IPS-15b (cell line): ENCODE results near the gene IL17B.
A peak's percentile ranks its signal among the peaks of the same experiment; 100 is the strongest.

ENCODE experiments used
- H3K27me3 ChIP-seq: one replicate; pipeline ENCODE4 v1.6.1; 2013; ENCODE audit warnings: low read length; ENCODE audit not compliant: control insufficient read depth, insufficient read depth
- H3K36me3 ChIP-seq: one replicate; pipeline ENCODE4 v1.6.1; 2013; ENCODE audit warnings: low read length; ENCODE audit not compliant: control insufficient read depth, insufficient read depth
- H3K4me1 ChIP-seq: one replicate; pipeline ENCODE4 v1.6.1; 2013; ENCODE audit warnings: mild to moderate bottlenecking, low read length; ENCODE audit not compliant: control insufficient read depth, insufficient read depth
- H3K4me3 ChIP-seq: one replicate; pipeline ENCODE4 v1.5.1; 2013; ENCODE audit warnings: low read depth, low read length
- H3K9ac ChIP-seq: one replicate; pipeline ENCODE4 v1.6.1; 2013; ENCODE audit warnings: low read depth, mild to moderate bottlenecking, low read length
- H3K9me3 ChIP-seq: one replicate; pipeline ENCODE4 v1.6.1; 2013; ENCODE audit warnings: mild to moderate bottlenecking, low read length; ENCODE audit not compliant: control insufficient read depth, insufficient read depth

Gene IL17B, protein sequence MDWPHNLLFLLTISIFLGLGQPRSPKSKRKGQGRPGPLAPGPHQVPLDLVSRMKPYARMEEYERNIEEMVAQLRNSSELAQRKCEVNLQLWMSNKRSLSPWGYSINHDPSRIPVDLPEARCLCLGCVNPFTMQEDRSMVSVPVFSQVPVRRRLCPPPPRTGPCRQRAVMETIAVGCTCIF

DNA sequence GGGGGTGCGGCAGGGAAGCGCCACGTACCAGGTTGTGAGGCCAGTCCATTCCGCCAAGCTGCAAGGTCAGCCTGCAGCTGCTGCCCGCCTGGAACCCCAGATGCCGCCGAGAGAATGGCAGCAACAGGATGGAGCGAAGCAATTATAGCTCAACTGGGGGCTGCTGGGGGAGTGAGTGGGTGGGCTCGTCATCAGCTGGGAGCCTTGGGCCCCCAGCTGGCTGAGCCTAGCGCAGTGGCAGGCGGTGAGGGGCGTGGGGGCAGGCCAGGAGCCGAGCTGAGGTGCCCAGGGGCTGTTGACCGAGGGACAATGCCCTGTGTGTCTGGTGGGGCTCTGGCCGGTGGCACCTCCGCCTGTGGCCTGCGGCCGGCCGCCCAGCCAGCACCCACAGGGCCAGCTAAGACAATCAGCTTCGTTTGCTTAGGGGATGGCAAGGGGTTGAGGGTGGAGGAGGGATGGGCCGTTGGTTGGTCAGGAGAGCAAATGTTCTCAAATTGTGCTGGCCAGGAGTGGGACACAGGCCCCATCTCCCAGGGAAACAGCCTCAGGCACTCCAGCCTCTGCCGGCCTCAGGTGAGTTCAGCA, at the start of gene IL17B:
IL17B (minus strand) TSS at position 116 of the 585 bp plus-strand sequence; CDS start at position 49, 67 bp downstream.
- H3K36me3 ChIP-seq: no peaks in the 10 kb centered on the region

GRCh38 chr5:149428032-149428431, 48.9 kb upstream of the IL17B start:
- no peaks in the 10 kb centered on the region for H3K27me3 ChIP-seq
- no peaks in the 10 kb centered on the region for H3K36me3 ChIP-seq
- H3K4me1 ChIP-seq: peaks cover 14% of the 10 kb centered on the region
- no peaks in the 10 kb centered on the region for H3K9me3 ChIP-seq
- H3K9ac ChIP-seq: no peak overlapping the region
- H3K4me3 ChIP-seq: no peak overlapping the region

More for the DNA sequence above, at the start of gene IL17B:
- Histone ChIP-seq H3K9ac (no peak within 1 kb of the TSS), H3K4me1 (peaks cover 5% of the 10 kb centered on the region), H3K4me3 (no peak within 1 kb of the TSS), H3K27me3 (no peaks in the 10 kb centered on the region), H3K9me3 (no peaks in the 10 kb centered on the region)

DNA sequence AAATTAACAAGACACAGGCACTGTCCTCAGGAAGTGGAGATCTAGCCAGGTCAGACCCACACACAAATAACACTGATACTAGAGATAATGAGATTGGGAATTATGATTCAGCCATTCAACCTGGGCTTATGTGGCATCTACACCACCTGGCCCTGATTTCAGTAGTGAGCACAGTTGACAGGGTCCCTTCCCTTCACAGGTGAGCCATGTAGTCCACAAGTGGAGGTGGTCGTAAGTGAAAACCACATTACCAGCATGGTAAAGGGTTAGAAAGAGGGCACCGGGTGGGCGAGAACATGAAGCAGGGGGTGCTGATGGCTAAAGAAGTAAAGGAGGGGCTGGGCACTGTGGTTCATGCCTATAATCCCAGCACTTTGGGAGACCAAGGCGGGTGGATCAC, 48.3 kb upstream of the IL17B start:
- H3K36me3 ChIP-seq: no peaks in the 10 kb centered on the region
- H3K4me3 ChIP-seq: no peak overlapping the region
- no peaks in the 10 kb centered on the region for H3K27me3 ChIP-seq
- H3K4me1 ChIP-seq: peaks cover 16% of the 10 kb centered on the region
- no peak overlapping the region for H3K9ac ChIP-seq
- no peaks in the 10 kb centered on the region for H3K9me3 ChIP-seq

GRCh38 chr5:149426931-149427330, 47.8 kb upstream of the IL17B start:
- Histone ChIP-seq H3K36me3 (no peaks in the 10 kb centered on the region), H3K4me3 (no peak overlapping the region), H3K27me3 (no peaks in the 10 kb centered on the region), H3K9ac (no peak overlapping the region), H3K9me3 (no peaks in the 10 kb centered on the region), H3K4me1 (peaks cover 16% of the 10 kb centered on the region)

DNA sequence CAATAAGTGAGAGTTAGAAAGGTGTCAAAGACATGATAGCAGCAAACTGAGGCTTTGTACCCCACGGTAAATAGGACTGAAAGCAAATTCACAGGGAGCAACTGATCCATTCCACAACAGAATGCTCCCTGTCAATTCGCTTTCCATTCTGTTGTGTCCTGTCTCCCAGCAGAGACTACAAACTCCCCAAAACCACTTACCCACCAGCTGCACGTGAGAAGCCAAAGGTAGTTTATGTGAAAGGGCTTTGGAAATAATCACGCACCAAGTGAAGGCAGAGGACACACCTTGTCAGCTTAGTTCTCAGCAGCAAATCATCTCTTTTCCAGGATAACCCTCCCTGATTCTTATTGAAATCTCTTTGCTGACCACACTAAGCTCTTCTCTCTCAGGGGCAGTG, 46.6 kb upstream of the IL17B start:
- H3K36me3 ChIP-seq: no peaks in the 10 kb centered on the region
- H3K9me3 ChIP-seq: no peaks in the 10 kb centered on the region
- H3K4me3 ChIP-seq: no peak overlapping the region
- H3K4me1 ChIP-seq: peaks cover 16% of the 10 kb centered on the region
- no peak overlapping the region for H3K9ac ChIP-seq
- no peaks in the 10 kb centered on the region for H3K27me3 ChIP-seq

DNA sequence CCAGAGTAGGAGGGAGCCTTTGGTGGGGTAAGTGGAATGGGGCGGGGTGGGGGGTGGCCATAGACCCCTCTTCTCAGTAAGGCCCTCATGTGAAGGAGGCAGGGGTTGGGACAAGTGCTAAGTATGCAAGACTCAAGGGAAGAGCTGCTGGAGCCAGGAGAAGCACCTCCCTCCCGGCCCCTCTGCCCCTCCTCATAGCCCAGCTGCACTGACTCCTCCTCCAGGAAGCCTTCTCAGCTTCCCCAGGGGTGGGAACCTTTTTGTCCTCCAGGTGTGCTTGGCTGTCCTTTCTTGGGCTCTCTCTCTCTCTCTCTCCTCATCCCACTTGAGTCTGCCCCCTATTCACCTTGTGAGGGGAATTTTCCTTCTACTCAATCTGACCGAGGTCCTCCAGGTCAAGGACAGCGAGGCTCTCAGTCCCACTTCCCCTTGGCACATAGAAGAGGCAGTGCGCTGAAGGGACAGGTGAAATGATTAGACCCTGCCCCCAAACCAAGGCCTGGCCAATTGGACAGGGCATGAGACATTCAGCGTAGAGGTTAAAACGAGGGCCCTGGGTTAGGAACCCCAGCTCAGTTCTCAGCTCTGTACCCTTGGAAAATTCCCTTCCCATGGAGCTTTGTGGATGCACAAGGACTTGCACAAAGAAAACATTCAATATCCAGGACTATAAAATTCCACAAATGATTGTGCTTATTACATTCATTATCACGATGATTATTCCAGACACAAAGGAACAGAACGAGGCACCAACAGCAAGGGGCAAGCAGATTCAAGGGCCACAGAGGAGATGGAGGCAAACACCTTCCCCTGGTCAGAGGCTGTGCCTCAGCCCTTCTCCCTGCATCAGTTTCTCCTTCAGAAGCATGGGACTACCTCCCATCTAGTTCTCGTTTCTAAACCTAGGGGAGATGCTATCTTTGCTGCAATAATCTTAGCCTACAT, 45.6 kb upstream of the IL17B start:
- Histone ChIP-seq H3K9ac (no peak overlapping the region), H3K4me3 (no peak overlapping the region), H3K4me1 (peaks cover 16% of the 10 kb centered on the region), H3K27me3 (no peaks in the 10 kb centered on the region), H3K36me3 (no peaks in the 10 kb centered on the region), H3K9me3 (no peaks in the 10 kb centered on the region)

- Histone ChIP-seq H3K4me3 (no peak overlapping the region), H3K9me3 (no peaks in the 10 kb centered on the region), H3K4me1 (peaks cover 16% of the 10 kb centered on the region), H3K36me3 (no peaks in the 10 kb centered on the region), H3K27me3 (no peaks in the 10 kb centered on the region), H3K9ac (peak overlapping the region; percentile 24)
Observed at GRCh38 chr5:149423794-149424268, 44.7 kb upstream of the IL17B start.

DNA sequence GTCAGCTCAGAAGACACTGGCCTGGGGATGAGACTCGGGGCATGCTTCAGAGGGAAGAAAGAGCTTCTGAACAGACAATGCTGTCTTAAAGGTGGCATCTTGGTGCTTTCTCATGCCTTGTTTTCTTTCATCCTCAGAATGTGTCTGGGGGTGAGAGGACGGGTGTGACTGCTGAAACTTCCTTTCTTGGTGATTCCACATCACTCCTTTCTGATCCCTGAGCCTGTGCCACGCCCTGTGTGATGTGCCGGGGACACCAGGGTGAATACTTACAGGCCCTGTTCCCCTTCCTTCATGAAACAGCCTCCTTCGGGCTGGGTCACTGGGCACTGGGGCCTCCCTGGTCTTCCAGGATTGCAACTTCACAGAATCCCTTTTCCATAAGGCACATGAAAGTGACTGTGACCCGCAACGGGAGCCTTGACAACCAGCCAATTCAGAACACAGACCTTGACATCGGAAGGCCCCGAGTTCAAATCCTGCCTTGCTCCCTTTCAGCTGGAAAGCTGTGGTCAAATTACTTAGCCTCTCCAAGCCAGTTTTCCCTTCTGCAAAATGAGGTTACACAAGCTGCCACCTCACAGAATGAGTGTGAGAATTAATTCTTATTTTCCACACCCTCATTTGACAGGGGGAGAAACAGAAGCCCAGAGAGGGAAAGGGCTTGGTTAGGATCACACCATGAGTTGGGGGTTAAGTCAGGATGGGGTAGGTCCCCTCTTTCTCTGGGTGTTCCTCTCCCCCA, 44.1 kb upstream of the IL17B start:
- Histone ChIP-seq H3K9ac (peak overlapping the region; percentile 24), H3K36me3 (no peaks in the 10 kb centered on the region), H3K4me1 (peaks cover 16% of the 10 kb centered on the region)

GRCh38 chr5:149422366-149423048, 43.4 kb upstream of the IL17B start:
- H3K4me3 ChIP-seq: no peak overlapping the region
- H3K9me3 ChIP-seq: no peaks in the 10 kb centered on the region
- H3K27me3 ChIP-seq: no peaks in the 10 kb centered on the region
- no peaks in the 10 kb centered on the region for H3K36me3 ChIP-seq
- H3K4me1 ChIP-seq: peaks cover 16% of the 10 kb centered on the region
- H3K9ac ChIP-seq: peak overlapping the region; percentile 29

More for the DNA sequence above, 44.1 kb upstream of the IL17B start:
- no peaks in the 10 kb centered on the region for H3K9me3 ChIP-seq
- H3K4me3 ChIP-seq: no peak overlapping the region
- no peaks in the 10 kb centered on the region for H3K27me3 ChIP-seq

DNA sequence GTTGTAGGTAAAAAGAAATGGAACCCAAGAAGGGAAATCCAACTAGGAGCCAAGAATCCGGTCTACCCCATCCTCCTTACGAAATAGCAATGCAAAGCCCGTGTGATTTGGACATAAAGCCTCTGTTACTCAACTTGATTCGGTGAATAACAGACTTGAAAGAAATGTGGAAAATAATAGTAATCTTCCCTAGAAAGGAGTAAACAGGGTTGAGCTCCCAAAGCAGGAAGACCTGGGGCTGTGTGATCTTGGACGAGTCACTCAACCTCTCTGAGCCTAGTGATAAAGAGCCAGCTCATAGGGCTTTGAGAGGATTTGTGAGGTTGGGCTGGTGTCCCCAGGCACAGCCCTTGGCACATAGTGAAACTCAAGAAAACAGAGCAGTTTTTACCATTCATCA, 42.7 kb upstream of the IL17B start:
- peaks cover 19% of the 10 kb centered on the region for H3K4me1 ChIP-seq
- H3K36me3 ChIP-seq: no peaks in the 10 kb centered on the region
- no peak overlapping the region for H3K9ac ChIP-seq
- no peak overlapping the region for H3K4me3 ChIP-seq
- no peaks in the 10 kb centered on the region for H3K27me3 ChIP-seq
- no peaks in the 10 kb centered on the region for H3K9me3 ChIP-seq

DNA sequence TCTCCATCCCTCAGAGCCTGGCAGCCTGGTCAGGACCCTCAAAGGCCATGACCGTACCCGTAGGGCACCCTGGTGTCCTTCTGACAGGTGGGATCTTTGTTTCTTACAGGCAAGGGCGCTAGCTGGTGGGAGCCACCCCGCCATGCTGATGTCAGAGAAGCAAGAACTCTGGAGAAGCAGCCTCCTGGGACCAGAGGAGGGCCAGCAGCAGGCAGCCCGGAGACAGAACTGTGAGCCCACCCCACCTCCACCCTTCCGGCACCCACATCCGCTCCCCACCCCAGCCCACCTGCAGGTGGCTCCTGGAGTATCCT, 42.2 kb upstream of the IL17B start:
- Histone ChIP-seq H3K4me1 (peaks cover 19% of the 10 kb centered on the region), H3K4me3 (no peak overlapping the region), H3K9me3 (no peaks in the 10 kb centered on the region), H3K9ac (no peak overlapping the region), H3K36me3 (no peaks in the 10 kb centered on the region), H3K27me3 (no peaks in the 10 kb centered on the region)
